ENCODE measurements around the gene BMP2K. TPM values are rescaled to one million over a fixed set of nuclear protein-coding genes. Genes with fewer than 3 reads are reported as not detected.
A peak's percentile ranks its signal among the peaks of the same experiment; 100 is the strongest.
"Not testable (repeated sequence)": the region's sequence is repeated elsewhere in the genome, so short reads cannot be mapped to it uniquely, and the experiment has no call there.

The BMP2K gene
- total RNA-seq, 6 experiments from 2014 or later, result 32.3 to 53.5 (median 43.0) TPM

GRCh38 chr4:78811034-78811433, 34.9 kb downstream of the BMP2K start:
- Mint-ChIP-seq H3K36me3 (ENCODE audit: low read depth) (peaks cover 33% of the 10 kb centered on the region), H3K27me3 (ENCODE audit: insufficient read depth) (no peaks in the 10 kb centered on the region), H3K4me1 (ENCODE audit: low read depth) (peaks cover 23% of the 10 kb centered on the region), H3K27ac (no peak overlapping the region), H3K4me3 (no peak overlapping the region), H3K9me3 (peaks cover 16% of the 10 kb centered on the region)
- no peak for TF ChIP-seq CTCF (IDR thresholded peaks at IDR 0.05)
- no peak for DNase-seq

- Mint-ChIP-seq H3K27ac (no peak overlapping the region), H3K36me3 (ENCODE audit: low read depth) (peaks cover 17% of the 10 kb centered on the region; the same call in 1 of the 2 replicates), H3K27me3 (ENCODE audit: insufficient read depth) (no peaks in the 10 kb centered on the region), H3K4me1 (ENCODE audit: low read depth) (peaks cover 6% of the 10 kb centered on the region; the same call in 1 of the 2 replicates), H3K9me3 (no peaks in the 10 kb centered on the region), H3K4me3 (no peak overlapping the region)
- TF ChIP-seq CTCF (IDR thresholded peaks at IDR 0.05), result no peak
- no peak for DNase-seq
These were observed 42.5 kb downstream of the BMP2K start for GRCh38 chr4:78818530-78819079.

GRCh38 chr4:78824001-78824400, 47.9 kb downstream of the BMP2K start:
- no peak for TF ChIP-seq CTCF (IDR thresholded peaks at IDR 0.05)
- Mint-ChIP-seq H3K9me3 (no peaks in the 10 kb centered on the region), H3K27ac (no peak overlapping the region), H3K36me3 (ENCODE audit: low read depth) (peaks cover 22% of the 10 kb centered on the region), H3K4me3 (no peak overlapping the region), H3K27me3 (ENCODE audit: insufficient read depth) (no peaks in the 10 kb centered on the region), H3K4me1 (ENCODE audit: low read depth) (peaks cover 10% of the 10 kb centered on the region)
- no peak for DNase-seq

GRCh38 chr4:78827191-78827590, 51.0 kb downstream of the BMP2K start:
- no peak for DNase-seq
- TF ChIP-seq CTCF (IDR thresholded peaks at IDR 0.05), result no peak
- no peaks in the 10 kb centered on the region for H3K9me3 Mint-ChIP-seq
- H3K4me1 Mint-ChIP-seq (ENCODE audit: low read depth), result peaks cover 30% of the 10 kb centered on the region
- peaks cover 2% of the 10 kb centered on the region; the same call in 1 of the 2 replicates for H3K27me3 Mint-ChIP-seq (ENCODE audit: insufficient read depth)
- H3K27ac Mint-ChIP-seq, result no peak overlapping the region
- H3K36me3 Mint-ChIP-seq (ENCODE audit: low read depth), result peaks cover 28% of the 10 kb centered on the region
- H3K4me3 Mint-ChIP-seq, result no peak overlapping the region

- peaks cover 30% of the 10 kb centered on the region for H3K4me1 Mint-ChIP-seq (ENCODE audit: low read depth)
- H3K27me3 Mint-ChIP-seq (ENCODE audit: insufficient read depth), result peaks cover 2% of the 10 kb centered on the region; the same call in 1 of the 2 replicates
- no peak for TF ChIP-seq CTCF (IDR thresholded peaks at IDR 0.05)
- H3K9me3 Mint-ChIP-seq, result no peaks in the 10 kb centered on the region
- DNase-seq, result peak; percentile 63
- peaks cover 29% of the 10 kb centered on the region for H3K36me3 Mint-ChIP-seq (ENCODE audit: low read depth)
- peak overlapping the region; percentile 41; the same call in 1 of the 2 replicates for H3K4me3 Mint-ChIP-seq
- peak overlapping the region; percentile 87 for H3K27ac Mint-ChIP-seq
These were observed 53.1 kb downstream of the BMP2K start for GRCh38 chr4:78829296-78829695.

- H3K9me3 Mint-ChIP-seq; DNase-seq; H3K27ac Mint-ChIP-seq; H3K27me3 Mint-ChIP-seq (ENCODE audit: insufficient read depth); H3K4me3 Mint-ChIP-seq; H3K4me1 Mint-ChIP-seq (ENCODE audit: low read depth): not testable (repeated sequence)
- H3K36me3 Mint-ChIP-seq (ENCODE audit: low read depth), result peaks cover 25% of the 10 kb centered on the region
These were observed 63.5 kb downstream of the BMP2K start for GRCh38 chr4:78839676-78840075.

- not testable (repeated sequence) for H3K4me3 Mint-ChIP-seq; DNase-seq; H3K27me3 Mint-ChIP-seq (ENCODE audit: insufficient read depth); H3K27ac Mint-ChIP-seq; H3K9me3 Mint-ChIP-seq; H3K4me1 Mint-ChIP-seq (ENCODE audit: low read depth)
- H3K36me3 Mint-ChIP-seq (ENCODE audit: low read depth), result peaks cover 22% of the 10 kb centered on the region
These were observed 64.1 kb downstream of the BMP2K start for GRCh38 chr4:78840286-78840685.

Data from HFFc6 (cell line).